Ovary (tissue), 3 donors: Measurements from ENCODE around the gene KBTBD2.

Experiments
- EP300 ChIP-seq: sonication (generic); formaldehyde crosslinking; IDR thresholded peaks from one replicate; pipeline ENCODE4 v1.6.1; 2017; ENCODE audit warnings: antibody characterized with exemption
- POLR2A ChIP-seq: fragments of 450-650 bp; IDR thresholded peaks from one replicate; pipeline ENCODE4 v1.6.1; 2017; ENCODE audit warnings: antibody characterized with exemption, mild to moderate bottlenecking, moderate library complexity
- TF ChIP-seq, protein P1 (sequence below), 3 donors: fragments of 450-650 bp in 2 of 3; fragments of 200-600 bp in 1 of 3; IDR thresholded peaks; one replicate each; pipeline versions ENCODE4 v1.5.1 to v1.8.0; 2016 to 2022; ENCODE audit warnings: antibody characterized with exemption in 3 of 3, mild to moderate bottlenecking in 1 of 3
- donor health status: DM: no; HTN: no; CAD: no.

DNA sequence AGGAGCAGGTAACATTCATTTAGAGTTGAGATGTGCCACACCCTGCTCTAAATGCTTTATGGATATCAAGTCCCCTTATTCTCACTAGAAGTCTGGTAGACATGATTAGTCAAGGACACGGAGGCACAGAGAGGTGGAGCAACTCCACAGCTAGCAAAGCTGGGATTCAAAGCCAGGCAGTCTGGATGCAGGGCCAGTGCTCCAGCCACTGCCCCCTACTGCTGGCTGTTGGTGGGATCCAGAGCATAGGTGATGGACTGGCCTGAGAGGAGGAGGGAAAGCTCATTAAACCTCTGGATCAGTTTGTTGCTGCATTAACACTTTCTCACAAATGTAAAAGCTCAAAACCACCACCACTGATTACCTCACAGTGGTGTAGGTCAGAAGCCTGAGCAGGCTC is 22.6 kb upstream of the KBTBD2 start:
- TF ChIP-seq, protein P1, sequence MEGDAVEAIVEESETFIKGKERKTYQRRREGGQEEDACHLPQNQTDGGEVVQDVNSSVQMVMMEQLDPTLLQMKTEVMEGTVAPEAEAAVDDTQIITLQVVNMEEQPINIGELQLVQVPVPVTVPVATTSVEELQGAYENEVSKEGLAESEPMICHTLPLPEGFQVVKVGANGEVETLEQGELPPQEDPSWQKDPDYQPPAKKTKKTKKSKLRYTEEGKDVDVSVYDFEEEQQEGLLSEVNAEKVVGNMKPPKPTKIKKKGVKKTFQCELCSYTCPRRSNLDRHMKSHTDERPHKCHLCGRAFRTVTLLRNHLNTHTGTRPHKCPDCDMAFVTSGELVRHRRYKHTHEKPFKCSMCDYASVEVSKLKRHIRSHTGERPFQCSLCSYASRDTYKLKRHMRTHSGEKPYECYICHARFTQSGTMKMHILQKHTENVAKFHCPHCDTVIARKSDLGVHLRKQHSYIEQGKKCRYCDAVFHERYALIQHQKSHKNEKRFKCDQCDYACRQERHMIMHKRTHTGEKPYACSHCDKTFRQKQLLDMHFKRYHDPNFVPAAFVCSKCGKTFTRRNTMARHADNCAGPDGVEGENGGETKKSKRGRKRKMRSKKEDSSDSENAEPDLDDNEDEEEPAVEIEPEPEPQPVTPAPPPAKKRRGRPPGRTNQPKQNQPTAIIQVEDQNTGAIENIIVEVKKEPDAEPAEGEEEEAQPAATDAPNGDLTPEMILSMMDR (IDR thresholded peaks at IDR 0.05), result no peak
- no peak for TF ChIP-seq POLR2A
- no peak for TF ChIP-seq EP300
